HG03442 (cell line): ENCODE data around the gene AHNAK2.

Source experiments
- ATAC-seq: cut with Tn5 transposase; IDR thresholded peaks from one replicate; pipeline ENCODE4 v1.9.1; 2021; ENCODE audit warnings: mild to moderate bottlenecking, moderate library complexity; ENCODE audit not compliant: unreplicated experiment

AHNAK2 gene

GRCh38 chr14:104986487-104987164 is 8.5 kb upstream of the AHNAK2 start:
- ATAC-seq: no peak

DNA sequence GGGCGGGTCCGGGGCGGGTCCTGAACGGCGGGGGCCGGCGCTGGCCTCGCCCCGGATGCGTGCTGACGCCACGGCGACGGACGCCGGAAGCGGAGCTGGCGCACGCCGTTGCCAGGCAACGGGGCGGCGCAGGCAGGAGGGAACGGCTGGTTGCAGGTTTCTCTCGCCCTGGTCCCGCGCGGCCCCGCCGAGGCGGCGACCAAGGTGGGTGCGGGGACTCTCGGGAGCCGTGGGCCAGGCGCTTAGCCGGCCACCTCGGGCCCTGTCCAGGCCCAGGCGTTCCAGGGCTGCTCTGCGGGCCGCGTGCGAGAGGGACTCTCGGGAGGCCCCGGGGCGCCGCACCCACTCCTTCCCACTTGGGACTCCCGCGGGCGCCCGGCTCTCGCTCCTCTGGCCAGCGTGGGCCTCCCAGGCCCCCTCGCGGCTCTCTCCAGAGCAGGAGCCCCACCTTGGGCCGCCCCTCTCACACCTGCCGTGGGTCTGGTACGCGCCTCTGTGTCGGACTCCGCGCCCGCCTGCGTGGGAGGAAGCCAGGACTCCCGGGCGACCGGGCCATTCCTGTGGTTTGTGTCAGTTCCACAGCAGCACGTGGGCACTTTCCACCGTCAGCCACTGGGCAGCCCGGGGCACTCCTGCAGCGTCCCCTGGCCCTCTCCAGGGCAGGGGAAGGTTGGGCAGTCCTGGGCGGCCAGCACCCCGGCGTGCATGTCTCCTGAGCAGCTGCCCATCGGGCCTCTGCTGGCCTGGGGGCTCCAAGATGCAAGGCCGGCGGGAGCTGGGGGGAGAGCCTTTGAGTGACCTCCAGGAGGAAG is 7.7 kb upstream of the AHNAK2 start, which contains the start of gene CLBA1:
TSS of gene CLBA1 (plus strand) at position 114 of the 812 bp plus-strand sequence. CDS start at position 758, 644 bp downstream.
- peak; percentile 86 for ATAC-seq

GRCh38 chr14:104984056-104984894 is 6.1 kb upstream of the AHNAK2 start:
- ATAC-seq: no peak

DNA sequence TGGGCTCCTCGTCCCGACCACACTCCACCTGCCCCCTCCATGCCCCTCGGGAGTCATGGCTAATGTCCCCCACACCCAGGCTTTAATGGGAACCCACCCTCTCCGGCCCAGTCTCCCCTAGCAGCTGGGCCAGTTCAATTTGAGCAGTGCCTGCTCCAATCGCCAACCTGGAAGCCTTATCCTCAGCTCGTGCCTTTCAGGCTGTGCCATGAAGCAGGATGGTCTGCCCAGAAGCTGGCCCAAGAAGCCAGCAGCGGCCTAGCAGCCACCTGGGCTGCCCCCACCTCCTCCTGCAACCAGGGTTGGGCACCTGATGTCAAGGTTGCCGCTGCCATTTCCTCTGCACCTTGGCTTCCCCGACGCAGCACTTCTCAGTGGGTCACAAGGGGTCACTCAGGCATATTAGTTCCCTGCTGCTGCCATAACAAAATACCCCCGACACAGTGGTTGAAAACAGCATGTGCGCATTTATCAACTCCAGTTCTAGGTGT is 5.1 kb upstream of the AHNAK2 start:
- ATAC-seq: no peak

DNA sequence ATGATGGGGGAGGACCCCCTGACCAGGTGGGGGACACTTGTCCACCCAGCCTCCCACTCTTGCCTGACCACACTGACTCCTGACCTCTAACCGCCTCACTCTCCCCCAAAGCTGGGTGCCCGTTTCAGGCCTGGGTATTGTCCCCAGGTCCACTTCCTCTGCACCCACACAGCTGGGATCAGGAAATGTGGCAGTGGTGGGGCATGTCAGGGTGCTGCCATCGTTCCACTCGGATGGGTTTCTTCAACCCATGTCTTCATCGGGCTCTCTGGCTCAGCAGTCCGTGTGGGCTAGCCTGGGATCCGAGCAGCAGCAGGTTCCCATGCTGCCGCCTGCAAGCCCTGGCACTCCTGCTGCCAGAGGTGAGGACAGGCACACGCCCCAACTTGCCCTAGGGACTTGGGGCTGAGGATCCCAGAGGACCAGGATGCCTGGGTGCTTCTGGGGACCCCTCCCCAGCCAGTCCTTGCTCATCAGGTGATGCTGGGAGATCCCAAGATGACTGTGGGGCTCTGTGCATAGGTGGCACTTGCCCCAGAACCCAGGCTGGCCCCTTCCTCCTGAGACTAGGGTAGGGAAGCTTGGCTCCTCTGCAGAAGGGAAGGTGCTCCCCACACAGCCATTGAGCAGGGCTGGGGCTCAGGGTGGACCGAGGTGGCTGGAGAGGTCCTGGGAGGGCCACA is 4.5 kb upstream of the AHNAK2 start:
- ATAC-seq: no peak

- ATAC-seq: no peak
These were observed 3.7 kb upstream of the AHNAK2 start for GRCh38 chr14:104981699-104982541.

- no peak for ATAC-seq
These were observed 2.7 kb upstream of the AHNAK2 start for GRCh38 chr14:104980611-104981531.

DNA sequence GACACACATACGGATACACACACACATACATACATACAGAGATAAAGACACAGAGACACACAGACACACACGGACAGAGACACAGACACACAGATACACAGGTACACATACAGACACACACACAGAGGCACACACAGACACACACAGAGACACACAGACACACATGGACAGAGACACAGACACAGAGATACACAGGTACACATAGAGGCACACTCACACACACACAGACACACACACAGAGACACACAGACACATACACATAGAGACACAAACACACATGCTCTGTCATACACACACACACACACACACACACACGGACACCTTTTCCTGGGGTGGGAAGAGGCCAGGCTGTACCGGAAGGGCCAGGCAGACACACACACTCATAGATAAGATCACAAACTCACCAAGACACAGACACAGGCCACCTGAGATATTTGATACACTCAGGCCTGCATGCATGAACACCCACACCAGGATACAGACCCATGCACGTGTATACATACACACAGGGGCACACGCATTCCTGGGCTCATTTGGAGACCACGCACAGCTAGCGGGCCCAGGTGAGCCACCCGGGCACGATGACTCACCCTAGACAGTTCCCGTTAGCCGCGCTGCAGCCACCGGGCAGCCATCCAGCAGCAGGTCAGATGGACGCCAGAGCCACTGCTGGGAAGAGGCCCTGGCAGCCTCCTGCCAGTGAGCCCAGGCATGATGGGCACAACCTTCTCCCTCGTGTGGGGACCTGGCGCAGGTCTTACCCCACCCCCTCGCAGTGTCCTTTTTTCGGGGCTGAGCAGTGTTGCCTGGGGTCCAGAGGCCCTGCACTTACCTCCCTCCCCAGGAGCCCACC is 1.8 kb upstream of the AHNAK2 start:
- ATAC-seq: no peak

- no peak for ATAC-seq
These were observed 845 bp upstream of the AHNAK2 start for GRCh38 chr14:104978746-104979691.

- no peak for ATAC-seq
These were observed 1.0 kb downstream of the AHNAK2 start for GRCh38 chr14:104977008-104977680.

- ATAC-seq: no peak
These were observed 1.8 kb downstream of the AHNAK2 start for GRCh38 chr14:104976198-104977007.

DNA sequence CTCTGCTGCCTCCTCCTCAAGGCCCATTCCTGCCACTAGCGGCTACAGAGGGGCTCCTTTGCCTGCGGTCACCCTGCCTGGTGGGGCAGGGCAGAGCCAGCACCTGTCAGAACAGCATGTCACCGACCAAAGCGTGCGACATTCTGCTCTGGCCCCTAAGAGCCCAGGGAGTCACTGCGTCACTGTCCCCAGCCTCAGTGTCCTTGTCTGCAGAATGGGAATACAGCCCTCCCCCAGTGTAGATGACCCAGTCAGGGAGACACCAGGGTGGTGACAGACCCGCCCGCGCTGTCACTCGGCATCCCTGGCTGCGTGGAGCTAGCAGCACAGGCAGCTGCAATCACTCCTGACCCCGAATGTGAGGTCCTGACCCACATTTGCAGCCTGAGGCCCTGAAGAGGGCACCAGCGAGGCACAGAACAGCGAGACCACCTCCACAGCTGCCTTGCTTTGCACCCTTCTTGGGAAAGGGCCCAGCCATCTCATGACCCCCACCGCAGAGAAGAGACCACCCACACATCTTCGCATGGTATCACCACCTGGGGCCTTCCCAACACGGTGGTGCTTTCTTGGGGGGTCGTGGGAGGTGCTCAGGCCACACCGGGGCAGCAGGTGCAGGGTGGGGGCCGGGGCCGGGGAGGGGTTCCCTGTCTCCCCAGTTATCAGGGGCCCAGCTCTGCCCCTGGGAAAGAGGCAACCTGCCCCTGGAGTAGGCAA is 2.5 kb downstream of the AHNAK2 start:
- no peak for ATAC-seq

DNA sequence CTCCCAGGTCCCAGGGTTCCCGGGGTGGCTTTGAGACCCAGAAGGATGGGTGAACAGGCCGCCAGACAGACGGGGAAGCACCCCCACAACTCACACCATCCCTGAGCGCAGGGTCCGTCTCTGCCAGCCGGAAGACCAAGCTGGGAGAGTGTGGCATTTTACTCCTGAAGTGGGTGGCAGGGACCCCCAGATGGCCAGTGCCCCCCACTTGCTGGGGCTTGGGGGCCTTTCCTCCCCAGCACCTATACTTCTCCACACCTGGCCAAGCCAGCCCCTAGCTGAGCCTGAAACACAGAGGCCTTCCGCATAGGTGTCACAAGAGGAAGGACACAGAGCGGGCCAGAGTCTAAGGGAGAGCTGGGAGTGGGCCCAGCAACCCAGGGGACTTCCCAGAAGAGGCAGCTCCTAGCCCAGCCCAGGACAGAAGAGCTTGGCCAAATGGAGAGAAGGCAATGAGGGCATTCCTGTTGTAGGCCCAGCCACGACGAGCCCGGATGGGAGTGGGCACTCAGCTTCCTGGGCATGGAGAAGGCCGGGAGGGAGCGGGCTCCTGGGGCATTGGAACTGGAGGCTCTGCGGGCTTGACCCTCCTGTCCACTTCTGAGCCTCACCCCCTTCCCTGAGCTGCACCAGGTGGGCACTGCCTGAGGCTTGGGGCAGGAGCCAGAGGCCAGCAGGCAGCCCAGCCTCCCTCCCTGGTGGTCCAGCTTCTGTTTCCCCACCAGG is 3.3 kb downstream of the AHNAK2 start:
- no peak for ATAC-seq

- ATAC-seq: no peak
These were observed 4.0 kb downstream of the AHNAK2 start for GRCh38 chr14:104974146-104974541.
